ENCODE data around the gene EHD3. TPM values are rescaled to one million over a fixed set of nuclear protein-coding genes. Genes with fewer than 3 reads are reported as not detected.

Gene EHD3
- total and polyA plus RNA-seq, 10 of the 15 experiments (the other 5 are each of a cell fraction or from before 2014, with no cell fraction given): 1.1 to 10.9 (median 8.2) TPM

DNA sequence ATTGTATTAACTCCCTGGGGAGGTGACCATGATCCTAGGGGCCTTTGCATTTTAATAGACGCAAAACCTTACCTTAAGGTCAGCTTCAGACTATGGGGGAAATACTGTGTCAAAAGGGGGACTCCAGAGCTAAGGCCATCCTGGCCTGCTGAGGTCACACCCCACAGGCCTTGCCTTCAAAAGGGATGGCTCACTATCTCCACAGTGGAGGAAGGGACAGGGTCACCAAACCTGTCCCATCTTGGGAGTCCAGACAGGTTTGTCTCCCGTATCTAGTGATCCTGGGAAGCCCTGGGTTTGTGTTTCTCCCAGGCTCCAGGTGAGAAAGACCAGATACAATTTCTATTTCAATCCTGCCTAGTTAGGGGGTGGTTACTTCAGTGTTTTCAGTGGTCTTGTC lies 41.6 kb upstream of the EHD3 start:
- WGBS (ENCODE audit: insufficient coverage, insufficient replicate concordance, low lambda C conversion rate, missing lambda C conversion rate): 0% methylated on average over 2 of the region's 2 CpGs
- DNase-seq (ENCODE audit: low read depth, low spot score) (no peak), ATAC-seq (no peak), FAIRE-seq (no peak)
- in situ Hi-C loops (cut with MboI) (no loop called here), intact Hi-C loops (cut with micrococcal nuclease; ENCODE audit: unreplicated experiment) (no loop called here)
- no peak overlapping the region for H2AFZ ChIP-seq (ENCODE audit: control insufficient read depth, low read depth, low read length)
- no peaks in the 10 kb centered on the region for H3K79me2 ChIP-seq (ENCODE audit: control insufficient read depth, insufficient read depth, low read length)
- no TSS peak for BruUV-seq (replicated peaks)
- SMC1A ChIA-PET (ENCODE audit: uncharacterized antibody, unreplicated experiment): no interaction called here
- H3K4me3 ChIP-seq: no peak overlapping the region
- TF ChIP-seq BCL11A (IDR thresholded peaks at IDR 0.05; ENCODE audit: low read depth, low read length): no peak
- TF ChIP-seq, protein P1, sequence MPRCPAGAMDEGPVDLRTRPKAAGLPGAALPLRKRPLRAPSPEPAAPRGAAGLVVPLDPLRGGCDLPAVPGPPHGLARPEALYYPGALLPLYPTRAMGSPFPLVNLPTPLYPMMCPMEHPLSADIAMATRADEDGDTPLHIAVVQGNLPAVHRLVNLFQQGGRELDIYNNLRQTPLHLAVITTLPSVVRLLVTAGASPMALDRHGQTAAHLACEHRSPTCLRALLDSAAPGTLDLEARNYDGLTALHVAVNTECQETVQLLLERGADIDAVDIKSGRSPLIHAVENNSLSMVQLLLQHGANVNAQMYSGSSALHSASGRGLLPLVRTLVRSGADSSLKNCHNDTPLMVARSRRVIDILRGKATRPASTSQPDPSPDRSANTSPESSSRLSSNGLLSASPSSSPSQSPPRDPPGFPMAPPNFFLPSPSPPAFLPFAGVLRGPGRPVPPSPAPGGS (IDR thresholded peaks at IDR 0.05; ENCODE audit: borderline replicate concordance, insufficient read depth, low read depth, low read length, poor library complexity, severe bottlenecking): no peak
- no peak for TF ChIP-seq RB1 (IDR thresholded peaks at IDR 0.05; ENCODE audit: borderline replicate concordance)
- TF ChIP-seq, protein P2, sequence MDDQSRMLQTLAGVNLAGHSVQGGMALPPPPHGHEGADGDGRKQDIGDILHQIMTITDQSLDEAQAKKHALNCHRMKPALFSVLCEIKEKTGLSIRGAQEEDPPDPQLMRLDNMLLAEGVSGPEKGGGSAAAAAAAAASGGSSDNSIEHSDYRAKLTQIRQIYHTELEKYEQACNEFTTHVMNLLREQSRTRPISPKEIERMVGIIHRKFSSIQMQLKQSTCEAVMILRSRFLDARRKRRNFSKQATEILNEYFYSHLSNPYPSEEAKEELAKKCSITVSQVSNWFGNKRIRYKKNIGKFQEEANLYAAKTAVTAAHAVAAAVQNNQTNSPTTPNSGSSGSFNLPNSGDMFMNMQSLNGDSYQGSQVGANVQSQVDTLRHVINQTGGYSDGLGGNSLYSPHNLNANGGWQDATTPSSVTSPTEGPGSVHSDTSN (IDR thresholded peaks at IDR 0.05; ENCODE audit: insufficient replicate concordance, low read depth, low read length): no peak
- TF ChIP-seq NR2F1 (conservative IDR thresholded peaks at IDR 0.05): no peak
- no peak for TF ChIP-seq PAX8 (IDR thresholded peaks at IDR 0.05)
- no peak for TF ChIP-seq FOXK2 (IDR thresholded peaks at IDR 0.05)
- TF ChIP-seq SUZ12 (IDR thresholded peaks at IDR 0.05; ENCODE audit: unreplicated experiment): no peak
- TF ChIP-seq PAX5 (IDR thresholded peaks at IDR 0.05; ENCODE audit: borderline replicate concordance, low read depth, low read length): no peak
- TF ChIP-seq, protein P3, sequence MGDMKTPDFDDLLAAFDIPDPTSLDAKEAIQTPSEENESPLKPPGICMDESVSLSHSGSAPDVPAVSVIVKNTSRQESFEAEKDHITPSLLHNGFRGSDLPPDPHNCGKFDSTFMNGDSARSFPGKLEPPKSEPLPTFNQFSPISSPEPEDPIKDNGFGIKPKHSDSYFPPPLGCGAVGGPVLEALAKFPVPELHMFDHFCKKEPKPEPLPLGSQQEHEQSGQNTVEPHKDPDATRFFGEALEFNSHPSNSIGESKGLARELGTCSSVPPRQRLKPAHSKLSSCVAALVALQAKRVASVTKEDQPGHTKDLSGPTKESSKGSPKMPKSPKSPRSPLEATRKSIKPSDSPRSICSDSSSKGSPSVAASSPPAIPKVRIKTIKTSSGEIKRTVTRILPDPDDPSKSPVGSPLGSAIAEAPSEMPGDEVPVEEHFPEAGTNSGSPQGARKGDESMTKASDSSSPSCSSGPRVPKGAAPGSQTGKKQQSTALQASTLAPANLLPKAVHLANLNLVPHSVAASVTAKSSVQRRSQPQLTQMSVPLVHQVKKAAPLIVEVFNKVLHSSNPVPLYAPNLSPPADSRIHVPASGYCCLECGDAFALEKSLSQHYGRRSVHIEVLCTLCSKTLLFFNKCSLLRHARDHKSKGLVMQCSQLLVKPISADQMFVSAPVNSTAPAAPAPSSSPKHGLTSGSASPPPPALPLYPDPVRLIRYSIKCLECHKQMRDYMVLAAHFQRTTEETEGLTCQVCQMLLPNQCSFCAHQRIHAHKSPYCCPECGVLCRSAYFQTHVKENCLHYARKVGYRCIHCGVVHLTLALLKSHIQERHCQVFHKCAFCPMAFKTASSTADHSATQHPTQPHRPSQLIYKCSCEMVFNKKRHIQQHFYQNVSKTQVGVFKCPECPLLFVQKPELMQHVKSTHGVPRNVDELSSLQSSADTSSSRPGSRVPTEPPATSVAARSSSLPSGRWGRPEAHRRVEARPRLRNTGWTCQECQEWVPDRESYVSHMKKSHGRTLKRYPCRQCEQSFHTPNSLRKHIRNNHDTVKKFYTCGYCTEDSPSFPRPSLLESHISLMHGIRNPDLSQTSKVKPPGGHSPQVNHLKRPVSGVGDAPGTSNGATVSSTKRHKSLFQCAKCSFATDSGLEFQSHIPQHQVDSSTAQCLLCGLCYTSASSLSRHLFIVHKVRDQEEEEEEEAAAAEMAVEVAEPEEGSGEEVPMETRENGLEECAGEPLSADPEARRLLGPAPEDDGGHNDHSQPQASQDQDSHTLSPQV (IDR thresholded peaks at IDR 0.05): no peak
- CTCF ChIA-PET: no interaction called here
- H3K36me3 ChIP-seq (ENCODE audit: control insufficient read depth in 2 of 2, insufficient read depth in 2 of 2, low read length in 1 of 2): no peaks in the 10 kb centered on the region; a peak in 1 of 4 replicates
- RAD21 ChIA-PET (ENCODE audit: unreplicated experiment): no interaction called here
- H3K27ac ChIP-seq (ENCODE audit: control insufficient read depth, insufficient read depth): no peak overlapping the region
- H3K27me3 ChIP-seq (replicated peaks in 1 of 2; ENCODE audit: control insufficient read depth in 2 of 2, insufficient read depth in 2 of 2, low read length in 1 of 2): no peaks in the 10 kb centered on the region
- no peak overlapping the region for H3K9ac ChIP-seq (ENCODE audit: control insufficient read depth, insufficient read depth, low read length)
- no peaks in the 10 kb centered on the region for H3K9me3 ChIP-seq (replicated peaks; ENCODE audit: control insufficient read depth, insufficient read depth, low read length)
- POLR2A ChIA-PET: no interaction called here
- H3K4me2 ChIP-seq (ENCODE audit: control insufficient read depth, insufficient read depth): no peak overlapping the region
- H3K4me1 ChIP-seq (ENCODE audit: control insufficient read depth, insufficient read depth, low read length): no peaks in the 10 kb centered on the region
- no peaks in the 10 kb centered on the region for H4K20me1 ChIP-seq (ENCODE audit: control insufficient read depth, insufficient read depth)
